Stimulated activated CD4-positive, alpha-beta T cell treated with anti-CD3 and anti-CD28 coated beads, Interleukin-1b, Interleukin-23, amount 100 ng/mL, for 1 hour (primary cell): ENCODE data around the gene RTN1.

ENCODE experiments used
- DNase-seq, 2 donors: peaks; one replicate each; pipeline ENCODE4 v3.0.0-alpha.2; 2020; ENCODE audit warnings: low read depth in 2 of 2

RTN1 gene

GRCh38 chr14:59565087-59565486 lies 305.5 kb downstream of the RTN1 start:
- DNase-seq, result no peak

- no peak for DNase-seq
These were observed 306.2 kb downstream of the RTN1 start for GRCh38 chr14:59564366-59564765.

- no peak for DNase-seq
These were observed 323.3 kb downstream of the RTN1 start for GRCh38 chr14:59547310-59547709.
